DOHH2 (cell line): ENCODE results near the gene UBASH3B.

Source experiments
- H3F3A ChIP-seq: fragments of 200-600 bp; sonication (generic), shearing (Covaris generic); 2 replicates; pipeline ENCODE4 v1.6.0; 2016; ENCODE audit warnings: antibody characterized with exemption, mild to moderate bottlenecking; ENCODE audit not compliant: control insufficient read depth, insufficient read depth
- H3K27ac ChIP-seq: fragments of 200-600 bp; sonication (generic); 2 replicates; pipeline ENCODE4 v1.5.1; 2014; ENCODE audit warnings: low read depth, mild to moderate bottlenecking, low read length, moderate library complexity
- H3K27me3 ChIP-seq: fragments of 200-600 bp; sonication (generic); 2 replicates; pipeline ENCODE4 v1.6.1; 2014; ENCODE audit warnings: mild to moderate bottlenecking, low read length, mixed read lengths; ENCODE audit not compliant: control insufficient read depth
- H3K36me3 ChIP-seq: fragments of 200-600 bp; sonication (generic); 2 replicates; pipeline ENCODE4 v1.6.1; 2014; ENCODE audit warnings: mild to moderate bottlenecking, low read length, moderate library complexity, mixed read lengths; ENCODE audit not compliant: control insufficient read depth
- H3K4me1 ChIP-seq: fragments of 200-600 bp; sonication (generic); 2 replicates; pipeline ENCODE4 v1.6.1; 2014; ENCODE audit warnings: mild to moderate bottlenecking, low read length, mixed read lengths; ENCODE audit not compliant: control insufficient read depth
- H3K4me2 ChIP-seq: fragments of 200-600 bp; sonication (generic); 2 replicates; pipeline ENCODE4 v1.6.0; 2014; ENCODE audit warnings: mild to moderate bottlenecking, low read length, moderate library complexity
- H3K4me3 ChIP-seq: fragments of 200-600 bp; sonication (generic); 2 replicates; pipeline ENCODE4 v1.5.1; 2014; ENCODE audit warnings: mild to moderate bottlenecking, low read length, mixed read lengths
- H3K79me2 ChIP-seq: fragments of 200-600 bp; sonication (generic); 2 replicates; pipeline ENCODE4 v1.6.1; 2014; ENCODE audit warnings: mild to moderate bottlenecking, low read length, mixed read lengths; ENCODE audit not compliant: control insufficient read depth
- H3K9me2 ChIP-seq: fragments of 200-600 bp; sonication (generic); replicated peaks from 2 replicates; pipeline ENCODE4 v1.6.1; 2014; ENCODE audit warnings: mild to moderate bottlenecking, low read length, mixed read lengths; ENCODE audit not compliant: control insufficient read depth
- H3K9me3 ChIP-seq: fragments of 200-600 bp; sonication (generic); 2 replicates; pipeline ENCODE4 v1.6.1; 2014; ENCODE audit warnings: antibody characterized with exemption, low read length, mixed read lengths; ENCODE audit not compliant: control insufficient read depth, insufficient read depth
- H4K20me1 ChIP-seq: fragments of 200-600 bp; sonication (generic); 2 replicates; pipeline ENCODE4 v1.6.0; 2014; ENCODE audit warnings: low read depth, mild to moderate bottlenecking, antibody characterized with exemption, low read length, moderate library complexity; ENCODE audit not compliant: control insufficient read depth, insufficient read depth
- EZH2phosphoT487 ChIP-seq: fragments of 200-600 bp; sonication (generic); IDR thresholded peaks from 2 replicates; pipeline ENCODE4 v1.6.1; 2017; ENCODE audit warnings: borderline replicate concordance, mild to moderate bottlenecking, antibody characterized with exemption, low read length, moderate library complexity, mixed read lengths
- TF ChIP-seq, protein P1 (sequence below): fragments of 200-600 bp; sonication (generic); IDR thresholded peaks from one replicate; pipeline ENCODE4 v1.5.1; 2014; ENCODE audit warnings: antibody characterized with exemption, mild to moderate bottlenecking, low read depth, low read length; ENCODE audit not compliant: poor library complexity, severe bottlenecking

The UBASH3B gene

GRCh38 chr11:122681070-122681469 lies 25.5 kb downstream of the UBASH3B start:
- peaks cover 4% of the 10 kb centered on the region; the same call in 1 of the 2 replicates for H3K36me3 ChIP-seq
- H3K79me2 ChIP-seq: peaks cover 48% of the 10 kb centered on the region
- H4K20me1 ChIP-seq: no peaks in the 10 kb centered on the region
- H3K27ac ChIP-seq: no peak overlapping the region
- no peak overlapping the region for H3K4me2 ChIP-seq
- no peaks in the 10 kb centered on the region for H3K9me2 ChIP-seq
- no peaks in the 10 kb centered on the region for H3K27me3 ChIP-seq
- TF ChIP-seq EZH2phosphoT487: no peak
- TF ChIP-seq, protein P1, sequence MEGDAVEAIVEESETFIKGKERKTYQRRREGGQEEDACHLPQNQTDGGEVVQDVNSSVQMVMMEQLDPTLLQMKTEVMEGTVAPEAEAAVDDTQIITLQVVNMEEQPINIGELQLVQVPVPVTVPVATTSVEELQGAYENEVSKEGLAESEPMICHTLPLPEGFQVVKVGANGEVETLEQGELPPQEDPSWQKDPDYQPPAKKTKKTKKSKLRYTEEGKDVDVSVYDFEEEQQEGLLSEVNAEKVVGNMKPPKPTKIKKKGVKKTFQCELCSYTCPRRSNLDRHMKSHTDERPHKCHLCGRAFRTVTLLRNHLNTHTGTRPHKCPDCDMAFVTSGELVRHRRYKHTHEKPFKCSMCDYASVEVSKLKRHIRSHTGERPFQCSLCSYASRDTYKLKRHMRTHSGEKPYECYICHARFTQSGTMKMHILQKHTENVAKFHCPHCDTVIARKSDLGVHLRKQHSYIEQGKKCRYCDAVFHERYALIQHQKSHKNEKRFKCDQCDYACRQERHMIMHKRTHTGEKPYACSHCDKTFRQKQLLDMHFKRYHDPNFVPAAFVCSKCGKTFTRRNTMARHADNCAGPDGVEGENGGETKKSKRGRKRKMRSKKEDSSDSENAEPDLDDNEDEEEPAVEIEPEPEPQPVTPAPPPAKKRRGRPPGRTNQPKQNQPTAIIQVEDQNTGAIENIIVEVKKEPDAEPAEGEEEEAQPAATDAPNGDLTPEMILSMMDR: no peak
- H3K4me1 ChIP-seq: peaks cover 72% of the 10 kb centered on the region
- H3F3A ChIP-seq: peaks cover 4% of the 10 kb centered on the region; the same call in 1 of the 2 replicates
- no peaks in the 10 kb centered on the region for H3K9me3 ChIP-seq
- H3K4me3 ChIP-seq: no peak overlapping the region

- H3K4me1 ChIP-seq: peaks cover 76% of the 10 kb centered on the region
- no peaks in the 10 kb centered on the region for H3K27me3 ChIP-seq
- H3F3A ChIP-seq: peaks cover 4% of the 10 kb centered on the region; the same call in 1 of the 2 replicates
- H3K79me2 ChIP-seq: peaks cover 48% of the 10 kb centered on the region
- no peak overlapping the region for H3K27ac ChIP-seq
- no peak for TF ChIP-seq EZH2phosphoT487
- TF ChIP-seq, protein P1: no peak
- H3K36me3 ChIP-seq: peaks cover 4% of the 10 kb centered on the region; the same call in 1 of the 2 replicates
- no peak overlapping the region for H3K4me2 ChIP-seq
- no peaks in the 10 kb centered on the region for H3K9me2 ChIP-seq
- H4K20me1 ChIP-seq: no peaks in the 10 kb centered on the region
- H3K4me3 ChIP-seq: no peak overlapping the region
- no peaks in the 10 kb centered on the region for H3K9me3 ChIP-seq
These were observed 26.2 kb downstream of the UBASH3B start for GRCh38 chr11:122681735-122682134.

DNA sequence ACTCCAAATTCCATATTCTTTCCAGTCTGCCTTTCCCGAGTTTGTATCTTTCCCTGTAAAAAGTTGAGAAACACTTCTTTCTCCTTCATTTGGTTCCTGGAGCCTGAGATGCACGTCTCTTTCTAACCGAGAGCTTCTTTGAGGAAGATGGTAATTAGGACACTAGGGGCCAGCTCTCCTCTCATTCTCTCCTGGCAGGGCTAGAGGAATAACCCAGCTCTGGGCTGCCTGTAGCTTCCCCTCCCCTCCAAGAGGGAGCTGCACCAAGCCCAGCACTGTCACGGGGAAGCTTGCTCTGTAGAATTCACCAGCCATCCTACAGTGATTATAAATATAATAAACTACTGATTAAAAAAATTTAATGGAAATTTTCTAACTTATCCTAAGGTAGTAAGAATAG lies 26.9 kb downstream of the UBASH3B start:
- H3K36me3 ChIP-seq: no peaks in the 10 kb centered on the region
- peaks cover 73% of the 10 kb centered on the region for H3K4me1 ChIP-seq
- H3K4me3 ChIP-seq: no peak overlapping the region
- H3K9me3 ChIP-seq: no peaks in the 10 kb centered on the region
- H3K27me3 ChIP-seq: no peaks in the 10 kb centered on the region
- H3K9me2 ChIP-seq: no peaks in the 10 kb centered on the region
- TF ChIP-seq, protein P1: no peak
- TF ChIP-seq EZH2phosphoT487: no peak
- H4K20me1 ChIP-seq: no peaks in the 10 kb centered on the region
- peaks cover 46% of the 10 kb centered on the region for H3K79me2 ChIP-seq
- H3K4me2 ChIP-seq: no peak overlapping the region
- H3K27ac ChIP-seq: no peak overlapping the region
- peaks cover 4% of the 10 kb centered on the region; the same call in 1 of the 2 replicates for H3F3A ChIP-seq

DNA sequence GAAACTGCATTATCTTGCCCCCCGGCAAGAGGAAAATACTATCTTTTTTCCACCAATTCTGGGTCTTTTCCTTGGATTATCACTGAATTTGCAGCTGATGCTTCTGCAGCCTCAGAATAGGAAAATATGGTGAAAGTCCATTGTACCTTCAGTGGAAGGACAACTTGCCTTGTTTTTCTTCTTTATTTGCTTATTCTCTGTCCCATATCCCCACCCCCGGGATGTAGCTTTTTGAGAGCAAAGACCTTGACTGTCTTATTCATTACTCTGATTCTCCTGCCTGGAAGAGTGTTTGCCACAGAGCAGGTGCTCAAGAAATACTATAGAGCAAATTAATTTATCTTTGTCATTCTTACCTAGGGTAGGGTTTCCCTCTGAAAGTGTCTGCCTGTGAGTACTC lies 29.5 kb downstream of the UBASH3B start:
- Histone ChIP-seq H3K27me3 (no peaks in the 10 kb centered on the region), H3K4me3 (no peak overlapping the region), H3K27ac (no peak overlapping the region), H3K79me2 (peaks cover 38% of the 10 kb centered on the region), H3K4me1 (peaks cover 63% of the 10 kb centered on the region), H4K20me1 (no peaks in the 10 kb centered on the region), H3K36me3 (no peaks in the 10 kb centered on the region), H3K9me3 (no peaks in the 10 kb centered on the region), H3F3A (peaks cover 8% of the 10 kb centered on the region), H3K9me2 (no peaks in the 10 kb centered on the region), H3K4me2 (no peak overlapping the region)
- TF ChIP-seq EZH2phosphoT487: no peak
